Small intestine (tissue), 7 donors: ENCODE results near the gene IL16. TPM values are rescaled to one million over a fixed set of nuclear protein-coding genes. Genes with fewer than 3 reads are reported as not detected.

Source experiments
- DNase-seq, 2 donors: peaks; one replicate each; pipeline versions ENCODE4 v3.0.0 to v3.0.0-alpha.2; 2013
- FAIRE-seq: peaks from 2 replicates; lab custom pipeline; 2012; peaks lifted over from hg19 to GRCh38; lab: Jason Lieb, UNC
- H3K27ac ChIP-seq, 3 donors: one replicate each; pipeline ENCODE4 v1.5.1; 2013; ENCODE audit warnings: low read length in 2 of 3, mild to moderate bottlenecking in 2 of 3, control low read depth in 1 of 3, inconsistent platforms in 1 of 3, low read depth in 1 of 3, moderate library complexity in 1 of 3
- H3K27me3 ChIP-seq, 3 donors: one replicate each; pipeline ENCODE4 v1.6.1; 2013; ENCODE audit warnings: low read length in 3 of 3, inconsistent platforms in 1 of 3; ENCODE audit not compliant: control insufficient read depth in 3 of 3, insufficient read depth in 3 of 3
- H3K36me3 ChIP-seq, 3 donors: one replicate each; pipeline ENCODE4 v1.6.1; 2013; ENCODE audit warnings: low read length in 3 of 3, inconsistent platforms in 1 of 3, low read depth in 1 of 3, mild to moderate bottlenecking in 1 of 3, moderate library complexity in 1 of 3; ENCODE audit not compliant: control insufficient read depth in 3 of 3, insufficient read depth in 2 of 3
- H3K4me1 ChIP-seq, 3 donors: one replicate each; pipeline ENCODE4 v1.6.1; 2013; ENCODE audit warnings: low read length in 2 of 3, inconsistent platforms in 1 of 3, low read depth in 1 of 3, mild to moderate bottlenecking in 1 of 3, moderate library complexity in 1 of 3; ENCODE audit not compliant: control insufficient read depth in 3 of 3, insufficient read depth in 2 of 3
- H3K4me3 ChIP-seq, 3 donors: one replicate each; pipeline ENCODE4 v1.5.1; 2013; ENCODE audit warnings: low read length in 3 of 3, control low read depth in 1 of 3, inconsistent platforms in 1 of 3, low read depth in 1 of 3, mild to moderate bottlenecking in 1 of 3, moderate library complexity in 1 of 3
- H3K9me3 ChIP-seq, 2 donors: one replicate each; pipeline ENCODE4 v1.6.1; 2013; ENCODE audit warnings: low read depth in 1 of 2, low read length in 1 of 2; ENCODE audit not compliant: control insufficient read depth in 2 of 2, insufficient read depth in 1 of 2
- WGBS, 3 donors: extraction: QIAGEN DNeasy Blood & Tissue Kit; methylation state at CpG; one replicate each; pipeline ENCODE4 v1.1.7; 2013; 5-methylcytosine and 5-hydroxymethylcytosine counted together
- polyA plus RNA-seq, 4 donors: library from polyadenylated mRNA; stranded (reverse) in 3 of 4; unstranded in 1 of 4; fragments of 200-250 nt in 3 of 4; fragments of 120-200 nt in 1 of 4; gene quantifications; one replicate each; pipeline versions ENCODE4 v1.2.1 to v1.2.3, GENCODE V29; 2013
- donor health status: healthy with polysubstance abuse.
- donor health status: control.
- donor health status: control.
- donor health status: Bipolar disorder and iron deficiency.
- donor health status: healthy.

Gene IL16
- polyA plus RNA-seq, 4 donors: 1.8 to 9.7 (median 7.9) TPM

DNA sequence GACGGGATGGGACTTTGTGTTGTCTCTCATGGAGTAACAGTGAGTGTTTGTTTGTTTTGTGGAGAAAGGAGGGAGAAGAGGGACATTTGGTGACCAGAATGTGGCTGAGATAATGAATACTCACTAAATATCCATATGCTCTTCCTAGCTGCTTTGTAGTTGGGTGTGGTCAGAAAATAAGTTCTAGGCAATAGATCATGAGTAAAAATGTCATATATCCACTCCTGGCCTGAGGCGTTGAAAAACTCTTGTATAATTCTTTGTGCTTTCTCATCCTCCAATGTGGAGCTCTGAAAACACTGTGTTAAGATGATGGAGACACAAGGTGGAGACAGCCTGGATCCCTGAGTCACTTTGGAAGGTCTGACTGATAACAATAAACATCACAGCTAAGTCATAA, 28.0 kb upstream of the IL16 start:
- Histone ChIP-seq H3K9me3 (no peaks in the 10 kb centered on the region), H3K4me3 (no peak overlapping the region), H3K4me1 (no peaks in the 10 kb centered on the region), H3K36me3 (no peaks in the 10 kb centered on the region), H3K27ac (no peak overlapping the region), H3K27me3 (no peaks in the 10 kb centered on the region)
- WGBS, 3 donors: 68 to 82% (median 74%) methylated on average over 2 of the region's 2 CpGs
- FAIRE-seq (no peak), DNase-seq (no peak)

DNA sequence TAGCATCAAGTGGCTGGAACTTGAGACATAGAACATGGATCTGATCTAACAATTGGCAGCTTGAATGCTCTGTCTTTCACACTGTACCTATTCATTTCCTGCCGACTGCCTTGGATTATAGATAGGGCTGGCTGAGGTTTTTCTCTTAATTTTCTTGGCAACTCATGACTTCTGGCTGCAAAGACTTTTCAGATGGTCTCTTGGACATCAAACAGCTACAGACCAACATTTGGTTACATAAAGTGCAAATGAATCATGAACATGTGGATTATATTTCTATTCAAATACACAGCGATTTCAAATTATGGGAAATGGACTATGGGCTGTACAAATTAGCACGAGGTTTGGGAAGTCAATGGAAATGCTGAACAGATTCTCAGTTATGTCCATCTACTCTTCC, 26.2 kb upstream of the IL16 start:
- Histone ChIP-seq H3K27me3 (no peaks in the 10 kb centered on the region), H3K27ac (no peak overlapping the region), H3K4me3 (no peak overlapping the region), H3K36me3 (no peaks in the 10 kb centered on the region), H3K4me1 (no peaks in the 10 kb centered on the region), H3K9me3 (no peaks in the 10 kb centered on the region)
- WGBS, 3 donors: 61 to 64% (median 63%) methylated on average over 3 of the region's 3 CpGs
- DNase-seq: no peak
- no peak for FAIRE-seq

DNA sequence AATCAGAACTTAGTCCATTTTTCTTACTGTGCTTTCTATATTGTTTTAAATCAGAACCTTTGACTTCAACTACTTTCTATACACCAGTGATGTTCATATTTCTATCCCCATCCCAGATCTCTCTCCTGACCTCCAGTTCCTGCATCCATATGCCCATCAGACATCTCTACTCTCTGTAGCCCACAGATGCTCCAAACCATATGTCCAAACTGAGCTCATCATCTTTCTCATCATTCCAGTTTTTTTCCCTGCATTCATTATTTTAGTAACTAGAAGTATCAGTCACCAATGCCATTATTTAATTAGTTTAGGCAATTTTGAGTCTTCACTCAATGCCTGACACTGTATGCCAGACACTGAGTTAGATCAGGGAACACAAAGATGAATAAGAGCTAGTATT, 25.4 kb upstream of the IL16 start:
- no peak for FAIRE-seq
- Histone ChIP-seq H3K4me1 (no peaks in the 10 kb centered on the region), H3K4me3 (no peak overlapping the region), H3K27me3 (no peaks in the 10 kb centered on the region), H3K27ac (no peak overlapping the region), H3K36me3 (no peaks in the 10 kb centered on the region), H3K9me3 (no peaks in the 10 kb centered on the region)
- DNase-seq: no peak

GRCh38 chr15:81174125-81174791, 22.4 kb upstream of the IL16 start:
- Histone ChIP-seq H3K9me3 (no peaks in the 10 kb centered on the region), H3K4me3 (no peak overlapping the region), H3K27me3 (no peaks in the 10 kb centered on the region), H3K27ac (no peak overlapping the region), H3K36me3 (no peaks in the 10 kb centered on the region), H3K4me1 (no peaks in the 10 kb centered on the region)
- WGBS, 3 donors: 32 to 46% (median 35%) methylated on average over 2 of the region's 2 CpGs
- no peak for DNase-seq
- FAIRE-seq: no peak

DNA sequence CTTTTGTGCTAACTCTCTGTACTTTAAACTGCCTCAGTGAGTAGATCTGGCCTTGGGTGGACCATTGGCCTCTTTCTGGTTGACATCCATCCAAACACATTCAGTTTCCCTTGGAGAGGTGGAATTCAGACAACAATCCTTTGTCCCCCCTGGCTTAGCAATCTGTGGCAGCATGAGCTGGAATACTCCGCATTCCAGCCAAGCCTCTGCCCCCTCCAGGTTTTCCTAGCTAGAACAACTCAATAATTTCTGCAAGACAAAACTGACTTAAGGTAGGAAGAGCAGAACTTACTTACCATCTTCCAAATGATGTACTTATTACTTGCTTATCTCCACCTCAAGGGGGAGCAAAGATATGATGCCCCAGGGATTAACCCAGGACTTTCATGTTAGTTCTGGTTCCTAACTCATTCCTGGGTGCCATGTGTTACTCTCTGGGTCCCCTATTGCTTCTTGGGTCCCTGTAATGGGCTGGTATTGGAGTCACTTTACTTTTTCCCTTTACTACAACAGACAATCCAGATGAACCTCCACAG, 21.8 kb upstream of the IL16 start:
- WGBS, 3 donors: 79 to 89% (median 88%) methylated on average over 1 of the region's 1 CpG
- Histone ChIP-seq H3K4me1 (no peaks in the 10 kb centered on the region), H3K36me3 (no peaks in the 10 kb centered on the region), H3K4me3 (no peak overlapping the region), H3K9me3 (no peaks in the 10 kb centered on the region), H3K27ac (no peak overlapping the region), H3K27me3 (no peaks in the 10 kb centered on the region)
- FAIRE-seq (no peak), DNase-seq (no peak)

GRCh38 chr15:81175496-81175895, 21.2 kb upstream of the IL16 start:
- H3K4me3 ChIP-seq: no peak overlapping the region
- H3K36me3 ChIP-seq: no peaks in the 10 kb centered on the region
- 33 to 92% (median 62%) methylated on average over 1 of the region's 1 CpG for WGBS, 3 donors
- no peaks in the 10 kb centered on the region for H3K9me3 ChIP-seq
- FAIRE-seq (no peak), DNase-seq (no peak)
- no peaks in the 10 kb centered on the region for H3K4me1 ChIP-seq
- no peak overlapping the region for H3K27ac ChIP-seq
- H3K27me3 ChIP-seq: no peaks in the 10 kb centered on the region

DNA sequence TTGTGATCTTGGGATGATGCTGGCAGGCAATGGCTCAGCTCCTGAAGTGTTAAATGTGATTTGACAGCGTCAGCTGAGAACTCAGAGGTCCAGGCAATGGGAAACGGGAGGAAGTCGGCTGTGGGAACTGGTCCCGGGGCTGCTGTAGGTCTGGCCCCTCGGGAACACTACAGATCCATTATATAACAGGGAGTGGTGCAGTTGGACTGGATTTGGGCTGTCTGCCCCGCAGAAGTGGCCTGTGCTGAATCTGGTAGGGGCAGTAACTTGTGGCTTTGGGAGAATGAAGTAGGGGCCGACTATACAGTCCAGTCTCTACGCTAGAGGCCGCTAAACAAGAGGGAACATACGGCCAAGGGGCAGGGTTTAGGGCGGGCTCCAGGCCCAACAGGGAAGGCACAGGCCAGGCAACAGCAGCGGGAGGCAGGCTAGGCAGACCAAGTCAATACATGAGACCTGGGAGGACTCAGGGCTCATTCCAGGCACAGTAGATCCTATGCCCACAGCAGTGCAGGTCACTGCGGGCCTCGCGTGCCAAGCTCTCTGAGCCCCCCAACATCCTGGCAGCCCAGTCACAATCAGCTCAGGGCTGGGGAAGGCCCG, 20.3 kb upstream of the IL16 start:
- DNase-seq: no peak
- Histone ChIP-seq H3K27ac (peak overlapping the region in 1 of 3 donors; percentile 19), H3K4me3 (no peak overlapping the region), H3K36me3 (no peaks in the 10 kb centered on the region), H3K27me3 (peaks cover 0 to 3% (median 0%) of the 10 kb centered on the region in 3 donors), H3K9me3 (no peaks in the 10 kb centered on the region), H3K4me1 (no peaks in the 10 kb centered on the region)
- FAIRE-seq: no peak
- 73 to 82% (median 80%) methylated on average over 16 of the region's 16 CpGs for WGBS, 3 donors

DNA sequence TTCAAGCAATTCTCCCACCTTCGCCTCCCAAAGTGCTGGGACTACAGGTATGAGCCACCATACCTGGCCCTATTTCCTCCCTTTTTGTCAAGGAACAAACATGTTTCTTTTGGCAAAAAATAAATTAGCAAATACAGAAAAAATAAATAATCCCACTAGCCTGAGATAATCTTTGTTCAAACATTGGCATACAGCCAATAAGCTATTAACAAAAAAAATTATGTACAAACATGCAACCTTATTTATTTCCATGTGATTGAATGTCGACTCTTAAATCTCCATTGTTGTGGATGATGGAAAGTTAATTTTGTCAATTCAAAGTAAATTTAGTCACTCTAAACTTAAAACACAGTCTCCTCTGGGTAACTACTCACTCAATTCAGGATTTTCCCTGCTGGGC, 18.3 kb upstream of the IL16 start:
- DNase-seq: no peak
- WGBS, 3 donors: 58 to 68% (median 66%) methylated on average over 2 of the region's 2 CpGs
- no peak for FAIRE-seq
- Histone ChIP-seq H3K4me3 (no peak overlapping the region), H3K27ac (no peak overlapping the region), H3K36me3 (no peaks in the 10 kb centered on the region), H3K9me3 (no peaks in the 10 kb centered on the region), H3K4me1 (no peaks in the 10 kb centered on the region), H3K27me3 (peaks cover 0 to 11% (median 0%) of the 10 kb centered on the region in 3 donors)
